ENCODE measurements around the gene FGFR2. TPM values are rescaled to one million over a fixed set of nuclear protein-coding genes. Genes with fewer than 3 reads are reported as not detected.

The FGFR2 gene
- total RNA-seq, 1 donor from 2014 or later: 15.3 TPM

DNA sequence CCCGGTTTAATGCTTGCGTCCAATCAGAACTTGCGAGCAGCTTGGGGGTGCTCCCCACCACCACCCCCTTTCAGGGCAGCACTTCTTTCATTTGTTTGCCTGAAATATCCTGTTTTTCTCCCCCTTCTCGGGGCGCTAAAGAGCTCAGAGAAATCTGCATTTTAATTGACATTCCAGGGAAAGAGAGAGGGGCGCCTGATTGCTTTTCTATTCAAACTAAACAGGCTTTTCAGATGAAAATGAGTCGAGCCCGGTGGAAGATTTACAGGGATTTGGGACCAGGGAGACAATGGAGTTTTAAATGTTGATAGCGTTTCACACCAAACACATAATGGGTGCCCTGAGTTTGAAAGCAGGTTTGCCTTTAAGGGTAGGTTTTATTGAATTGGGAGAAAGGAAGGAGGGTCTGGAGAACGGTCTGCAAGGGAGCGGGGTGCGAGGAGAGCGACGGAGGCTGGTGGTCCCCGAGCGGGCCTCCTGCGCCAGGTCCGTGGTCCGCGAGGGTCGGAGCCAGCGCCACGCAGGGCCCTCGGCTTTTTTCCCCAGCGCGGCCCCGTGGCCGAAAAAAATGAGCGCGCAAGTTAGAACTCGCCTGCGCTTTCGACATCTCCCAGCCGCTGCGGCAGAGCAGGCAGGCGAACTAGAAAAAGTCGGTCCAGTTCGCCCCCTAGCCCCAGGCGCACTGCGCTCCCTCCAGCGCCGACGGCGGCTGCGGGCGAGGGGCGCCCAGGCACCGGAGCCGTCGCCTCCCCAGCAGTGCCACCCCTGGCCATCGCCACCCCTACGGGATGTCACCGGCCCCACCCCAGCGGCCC is 1.3 kb downstream of the FGFR2 start:
- Mint-ChIP-seq H3K4me1 (ENCODE audit: unreplicated experiment) (peaks cover 23% of the 10 kb centered on the region), H3K27me3 (ENCODE audit: unreplicated experiment) (peaks cover 2% of the 10 kb centered on the region), H3K4me3 (ENCODE audit: unreplicated experiment) (peak overlapping the region; percentile 91), H3K27ac (ENCODE audit: unreplicated experiment) (no peak overlapping the region), H3K9me3 (ENCODE audit: unreplicated experiment) (no peaks in the 10 kb centered on the region), H3K36me3 (ENCODE audit: low read depth, unreplicated experiment) (peaks cover 3% of the 10 kb centered on the region)
- peak; percentile 51 for DNase-seq (ENCODE audit: low spot score)
- TF ChIP-seq, protein P1, sequence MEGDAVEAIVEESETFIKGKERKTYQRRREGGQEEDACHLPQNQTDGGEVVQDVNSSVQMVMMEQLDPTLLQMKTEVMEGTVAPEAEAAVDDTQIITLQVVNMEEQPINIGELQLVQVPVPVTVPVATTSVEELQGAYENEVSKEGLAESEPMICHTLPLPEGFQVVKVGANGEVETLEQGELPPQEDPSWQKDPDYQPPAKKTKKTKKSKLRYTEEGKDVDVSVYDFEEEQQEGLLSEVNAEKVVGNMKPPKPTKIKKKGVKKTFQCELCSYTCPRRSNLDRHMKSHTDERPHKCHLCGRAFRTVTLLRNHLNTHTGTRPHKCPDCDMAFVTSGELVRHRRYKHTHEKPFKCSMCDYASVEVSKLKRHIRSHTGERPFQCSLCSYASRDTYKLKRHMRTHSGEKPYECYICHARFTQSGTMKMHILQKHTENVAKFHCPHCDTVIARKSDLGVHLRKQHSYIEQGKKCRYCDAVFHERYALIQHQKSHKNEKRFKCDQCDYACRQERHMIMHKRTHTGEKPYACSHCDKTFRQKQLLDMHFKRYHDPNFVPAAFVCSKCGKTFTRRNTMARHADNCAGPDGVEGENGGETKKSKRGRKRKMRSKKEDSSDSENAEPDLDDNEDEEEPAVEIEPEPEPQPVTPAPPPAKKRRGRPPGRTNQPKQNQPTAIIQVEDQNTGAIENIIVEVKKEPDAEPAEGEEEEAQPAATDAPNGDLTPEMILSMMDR (IDR thresholded peaks at IDR 0.05; ENCODE audit: unreplicated experiment): no peak

DNA sequence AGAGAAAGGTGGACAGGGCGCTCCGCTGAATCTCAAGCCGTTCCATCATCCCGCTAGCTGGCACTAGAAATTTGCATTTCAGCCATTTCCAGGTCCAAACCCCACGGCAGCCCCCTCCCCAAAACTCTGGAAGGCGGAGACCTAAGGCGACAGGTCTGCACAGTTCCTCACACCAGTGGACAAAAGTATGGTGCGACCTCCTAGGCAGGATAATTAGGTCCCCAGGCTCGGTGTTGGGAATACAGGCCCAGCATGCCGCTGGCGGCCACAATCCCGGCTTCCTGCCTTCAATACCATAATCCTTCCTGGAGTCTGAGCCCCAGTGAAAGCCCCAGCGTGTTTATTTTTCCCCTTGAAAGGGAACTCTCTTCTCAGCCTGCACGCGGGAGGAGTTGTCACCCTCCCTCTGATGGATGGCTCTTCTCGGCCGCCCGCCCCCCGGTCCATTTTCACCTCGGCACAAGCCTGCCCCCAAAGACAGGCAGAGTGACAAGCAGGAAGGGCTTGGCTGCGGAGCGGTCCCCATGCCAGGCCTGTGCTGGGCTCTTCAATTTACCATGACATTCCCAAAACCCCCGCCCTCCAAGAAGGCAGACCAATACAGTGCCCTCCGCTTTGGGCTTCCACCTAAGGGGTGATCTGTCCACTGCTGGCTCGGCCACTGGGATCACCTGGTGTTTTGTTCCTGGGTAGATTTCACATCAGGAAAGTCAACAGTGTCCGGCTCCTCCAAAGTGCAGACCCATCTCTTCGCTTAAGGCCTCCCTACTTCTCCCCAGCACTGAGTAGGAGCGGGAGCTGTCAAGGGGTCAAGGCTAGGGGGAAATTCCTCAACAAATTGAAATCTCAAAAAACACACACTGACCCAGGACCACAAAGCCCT is 2.2 kb downstream of the FGFR2 start:
- TF ChIP-seq, protein P1 (IDR thresholded peaks at IDR 0.05; ENCODE audit: unreplicated experiment): no peak
- peak; percentile 27 for DNase-seq (ENCODE audit: low spot score)
- Mint-ChIP-seq H3K36me3 (ENCODE audit: low read depth, unreplicated experiment) (peaks cover 3% of the 10 kb centered on the region), H3K27ac (ENCODE audit: unreplicated experiment) (no peak overlapping the region), H3K4me3 (ENCODE audit: unreplicated experiment) (peak overlapping the region; percentile 91), H3K4me1 (ENCODE audit: unreplicated experiment) (peaks cover 23% of the 10 kb centered on the region), H3K27me3 (ENCODE audit: unreplicated experiment) (peaks cover 2% of the 10 kb centered on the region), H3K9me3 (ENCODE audit: unreplicated experiment) (no peaks in the 10 kb centered on the region)

DNA sequence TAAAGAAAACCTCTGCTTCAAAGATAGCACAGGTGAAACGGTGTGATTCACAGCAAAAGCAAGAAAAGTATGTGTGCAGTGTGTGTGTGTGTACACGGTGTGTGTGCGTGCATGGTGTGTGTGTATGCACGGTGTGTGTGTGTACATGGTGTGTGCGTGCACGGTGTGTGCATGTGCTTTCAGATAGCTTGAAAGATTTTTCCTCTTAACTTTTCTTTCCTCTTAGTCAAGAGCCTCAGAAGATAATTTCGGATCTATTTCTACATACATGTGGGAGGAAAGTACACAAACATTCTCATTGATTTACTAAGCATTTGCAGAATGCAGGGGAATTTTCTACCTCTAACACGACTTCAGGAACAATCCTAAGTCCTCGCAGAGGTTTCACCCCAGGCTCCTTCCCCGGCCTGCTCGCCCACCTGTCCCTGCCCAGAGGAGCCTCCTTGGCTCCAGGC is 2.9 kb downstream of the FGFR2 start:
- DNase-seq (ENCODE audit: low spot score): no peak
- TF ChIP-seq, protein P1 (IDR thresholded peaks at IDR 0.05; ENCODE audit: unreplicated experiment): no peak
- no peak overlapping the region for H3K27ac Mint-ChIP-seq (ENCODE audit: unreplicated experiment)
- H3K4me1 Mint-ChIP-seq (ENCODE audit: unreplicated experiment): peaks cover 24% of the 10 kb centered on the region
- H3K36me3 Mint-ChIP-seq (ENCODE audit: low read depth, unreplicated experiment): peaks cover 3% of the 10 kb centered on the region
- peak overlapping the region; percentile 91 for H3K4me3 Mint-ChIP-seq (ENCODE audit: unreplicated experiment)
- peaks cover 2% of the 10 kb centered on the region for H3K27me3 Mint-ChIP-seq (ENCODE audit: unreplicated experiment)
- H3K9me3 Mint-ChIP-seq (ENCODE audit: unreplicated experiment): no peaks in the 10 kb centered on the region

DNA sequence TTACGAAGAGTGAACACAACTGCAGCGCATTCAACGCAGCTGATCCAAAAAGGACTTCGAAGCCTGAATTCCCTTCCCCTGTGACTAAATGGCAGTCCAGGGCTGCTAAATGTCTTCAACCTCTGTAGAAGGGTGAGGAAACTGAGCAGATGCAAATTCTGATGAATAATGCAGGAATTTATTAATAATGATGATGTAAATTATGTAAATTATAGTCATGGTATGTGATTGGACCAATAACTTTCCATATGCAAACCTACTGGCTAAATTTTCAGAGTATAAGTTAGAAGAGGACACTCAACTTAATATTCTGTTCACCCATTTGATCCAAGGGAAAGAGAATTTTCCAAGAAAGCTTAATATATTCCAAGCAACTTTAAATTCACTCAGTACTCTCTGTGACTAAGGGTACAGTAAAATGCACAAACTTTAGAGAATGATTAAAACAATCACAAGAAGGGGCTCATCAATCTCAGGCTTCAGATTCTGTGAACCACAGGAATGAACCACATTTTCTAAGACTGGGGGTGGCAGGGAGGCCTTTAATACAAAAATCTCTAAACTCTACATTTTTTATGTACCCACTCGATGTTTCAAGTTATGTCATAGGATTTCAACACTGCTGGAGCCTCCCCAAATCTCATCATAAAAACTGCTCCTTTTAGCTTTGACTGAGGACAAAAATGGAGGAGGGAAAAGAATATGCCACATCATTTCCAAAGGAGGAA is 3.5 kb downstream of the FGFR2 start:
- H3K36me3 Mint-ChIP-seq (ENCODE audit: low read depth, unreplicated experiment): peaks cover 3% of the 10 kb centered on the region
- DNase-seq (ENCODE audit: low spot score): no peak
- peaks cover 22% of the 10 kb centered on the region for H3K4me1 Mint-ChIP-seq (ENCODE audit: unreplicated experiment)
- H3K9me3 Mint-ChIP-seq (ENCODE audit: unreplicated experiment): no peaks in the 10 kb centered on the region
- no peak overlapping the region for H3K4me3 Mint-ChIP-seq (ENCODE audit: unreplicated experiment)
- TF ChIP-seq, protein P1 (IDR thresholded peaks at IDR 0.05; ENCODE audit: unreplicated experiment): no peak
- H3K27me3 Mint-ChIP-seq (ENCODE audit: unreplicated experiment): peaks cover 2% of the 10 kb centered on the region
- no peak overlapping the region for H3K27ac Mint-ChIP-seq (ENCODE audit: unreplicated experiment)
